GM08714 (cell line): ENCODE measurements around the gene ELMO1.

Experiments used
- H3K4me3 ChIP-seq: fragments of 200-500 bp; sonication (Bioruptor generic); 2 replicates; pipeline ENCODE4 v1.5.1; 2014; ENCODE audit warnings: mild to moderate bottlenecking, low read length, inconsistent platforms
- ZNF274 ChIP-seq: IDR thresholded peaks from 2 replicates; pipeline ENCODE4 v1.6.1; 2012; ENCODE audit warnings: mild to moderate bottlenecking, low read depth, low read length

ELMO1 gene

DNA sequence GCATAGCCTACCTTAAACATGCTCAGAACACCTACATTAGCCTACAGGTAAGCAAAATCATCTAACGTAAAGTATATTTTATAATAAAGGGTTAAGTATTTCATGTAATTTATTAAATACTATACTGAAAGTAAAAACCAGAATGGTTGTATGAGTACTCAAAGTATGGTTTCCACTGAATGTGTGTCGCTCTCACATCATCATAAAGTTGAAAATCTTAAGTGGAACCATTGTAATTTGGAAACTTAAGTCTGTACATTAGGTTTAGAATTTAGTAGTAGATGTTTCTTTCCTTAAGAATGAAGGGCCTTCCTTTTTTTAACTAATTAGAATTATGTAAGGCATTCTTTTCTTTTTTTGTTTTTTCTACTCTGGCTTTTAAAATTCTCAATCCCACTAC is 484.4 kb downstream of the ELMO1 start:
- no peak overlapping the region for H3K4me3 ChIP-seq
- no peak for TF ChIP-seq ZNF274

DNA sequence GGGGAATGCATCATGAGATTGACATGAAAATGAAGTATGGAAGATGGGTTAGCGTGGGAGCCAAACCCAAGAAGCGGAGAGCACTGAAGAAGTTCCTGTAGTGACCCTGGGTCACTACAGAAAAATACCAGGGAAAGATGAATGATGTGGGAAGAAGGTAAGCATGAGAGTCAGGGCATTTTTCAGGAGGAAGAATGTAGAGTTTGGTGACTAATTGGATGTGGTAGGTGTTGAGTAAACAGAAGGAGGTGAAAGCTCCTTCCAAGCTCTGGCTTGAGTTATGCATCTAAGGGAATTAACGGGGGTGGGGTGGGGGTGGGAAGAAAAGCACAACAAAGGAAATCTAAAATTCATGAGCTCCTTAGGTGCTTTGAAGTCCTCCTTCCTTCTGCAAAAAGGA is 486.3 kb downstream of the ELMO1 start:
- H3K4me3 ChIP-seq, result no peak overlapping the region
- TF ChIP-seq ZNF274, result no peak

DNA sequence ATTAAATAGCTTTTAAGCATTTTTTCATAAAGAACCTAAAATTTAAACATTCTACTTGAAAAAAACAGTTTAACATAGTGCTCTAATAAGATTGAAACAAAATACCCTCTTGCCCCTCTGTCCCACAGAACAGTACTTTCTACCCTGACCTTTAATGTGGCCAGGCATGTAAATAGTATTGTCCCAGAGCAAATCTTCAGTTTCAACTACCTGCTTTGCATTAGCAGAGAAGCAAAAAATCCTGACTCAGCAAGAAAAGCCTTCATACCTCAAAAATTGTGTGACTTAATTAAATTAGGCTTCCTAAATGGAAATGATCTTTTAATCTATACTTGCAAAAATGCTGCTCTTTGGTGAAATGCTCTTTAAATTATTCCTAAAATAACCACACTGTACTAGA is 487.0 kb downstream of the ELMO1 start:
- TF ChIP-seq ZNF274, result no peak
- no peak overlapping the region for H3K4me3 ChIP-seq

DNA sequence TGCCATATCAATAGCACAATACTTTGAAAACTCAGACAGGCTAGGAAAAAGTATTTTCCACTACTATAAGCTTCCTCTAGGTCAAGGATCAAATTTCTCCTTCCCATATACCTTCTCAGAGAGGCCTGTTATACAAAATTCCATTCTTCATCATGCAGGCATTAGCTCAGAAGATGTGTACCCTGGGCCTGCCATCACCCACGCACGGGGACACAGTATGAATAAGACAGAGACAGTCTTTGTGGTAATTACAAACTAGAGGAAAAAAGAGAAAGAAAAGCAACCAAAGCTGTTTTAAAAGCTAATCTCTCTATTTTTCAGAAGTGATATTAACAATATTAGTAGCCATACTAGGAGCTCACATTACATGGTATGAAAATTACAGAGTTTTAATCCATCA is 487.6 kb downstream of the ELMO1 start:
- TF ChIP-seq ZNF274, result no peak
- no peak overlapping the region for H3K4me3 ChIP-seq

DNA sequence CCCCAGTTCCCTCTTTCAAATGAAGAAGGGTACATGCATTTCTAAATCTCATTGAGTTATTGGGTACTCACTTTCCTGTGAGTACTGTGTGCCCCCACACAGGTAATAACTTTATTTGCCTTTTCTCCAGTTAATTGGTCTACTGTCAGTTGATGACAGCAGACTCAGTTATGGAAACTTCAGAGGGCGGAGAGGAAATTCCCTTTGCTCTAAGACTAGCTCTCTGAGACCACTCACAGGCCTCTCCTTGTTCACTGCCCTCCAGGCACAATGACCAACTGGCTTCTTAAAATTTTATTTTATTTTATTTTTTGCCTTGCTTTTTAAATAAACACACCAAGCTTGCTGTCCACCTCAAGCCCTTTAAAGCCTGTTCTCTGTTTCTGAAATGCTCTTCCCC is 488.6 kb downstream of the ELMO1 start:
- no peak for TF ChIP-seq ZNF274
- H3K4me3 ChIP-seq, result no peak overlapping the region

- no peak for TF ChIP-seq ZNF274
- no peak overlapping the region for H3K4me3 ChIP-seq
These were observed 490.4 kb downstream of the ELMO1 start for GRCh38 chr7:36958111-36958733.

GRCh38 chr7:36957620-36958019 is 491.0 kb downstream of the ELMO1 start:
- TF ChIP-seq ZNF274, result no peak
- H3K4me3 ChIP-seq, result no peak overlapping the region

DNA sequence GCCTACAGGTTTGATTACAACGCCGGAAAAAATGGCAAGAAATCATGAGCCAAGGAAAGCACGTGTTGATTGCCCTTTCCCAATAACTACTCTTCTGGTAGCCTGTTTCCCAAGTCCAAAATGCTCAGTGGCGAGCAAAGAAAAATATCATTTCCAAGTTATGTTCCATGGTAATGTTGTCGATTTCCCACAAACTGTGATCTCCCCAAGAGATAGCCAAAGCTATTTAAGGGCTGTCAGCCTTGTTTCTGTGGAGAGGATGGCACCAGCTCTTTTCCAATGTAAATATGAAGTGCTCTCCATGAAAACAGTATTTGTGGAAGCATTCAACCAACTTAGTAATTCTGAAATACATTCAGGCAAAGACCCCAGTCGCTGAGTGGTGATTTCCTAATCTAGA is 491.9 kb downstream of the ELMO1 start:
- no peak overlapping the region for H3K4me3 ChIP-seq
- TF ChIP-seq ZNF274, result no peak

GRCh38 chr7:36955456-36956129 is 493.1 kb downstream of the ELMO1 start:
- TF ChIP-seq ZNF274, result no peak

GRCh38 chr7:36951257-36951697 is 497.4 kb downstream of the ELMO1 start:
- no peak for TF ChIP-seq ZNF274
- H3K4me3 ChIP-seq, result no peak overlapping the region

More at GRCh38 chr7:36955456-36956129, 493.1 kb downstream of the ELMO1 start:
- H3K4me3 ChIP-seq, result no peak overlapping the region

DNA sequence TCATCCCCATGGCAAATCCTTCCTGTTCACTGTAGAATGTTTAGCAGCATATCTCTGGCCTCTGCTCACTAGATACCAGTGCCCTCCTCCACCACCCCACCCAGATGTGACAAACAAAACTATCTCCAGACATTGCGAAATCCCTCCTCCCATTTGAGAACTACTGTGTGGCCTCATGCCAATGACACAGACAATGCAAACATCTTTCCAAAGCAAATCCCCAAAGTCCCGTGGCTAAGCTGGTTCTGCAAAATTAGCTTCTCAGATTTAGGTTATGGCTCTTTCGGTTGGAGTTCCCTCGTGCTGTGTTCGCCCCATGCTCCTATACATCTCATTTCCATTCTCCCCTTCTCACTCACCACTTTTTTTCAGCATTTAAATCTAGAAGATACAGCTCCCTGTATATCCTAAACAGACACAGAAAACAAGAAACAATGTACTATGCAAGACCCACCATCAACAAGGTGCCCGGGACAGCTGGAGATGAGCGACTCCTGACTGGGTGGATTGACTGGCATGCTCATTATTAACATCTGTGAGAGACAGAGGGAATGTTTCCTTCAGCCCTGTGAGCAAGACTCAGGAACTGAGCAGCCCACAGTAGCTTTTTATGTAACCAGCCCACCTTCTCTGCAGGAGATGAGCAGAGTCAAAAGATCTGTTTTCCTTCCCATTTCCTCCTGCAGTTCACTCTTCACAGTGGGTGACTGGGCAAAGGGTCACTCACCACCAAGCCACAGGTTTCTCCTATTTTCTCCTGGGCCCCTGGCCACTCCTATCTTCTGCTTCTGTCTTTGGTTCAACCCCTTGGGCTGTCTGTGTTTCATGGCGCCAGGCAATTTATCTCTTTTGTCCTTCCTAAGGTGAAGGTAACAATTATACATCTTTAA is 498.7 kb downstream of the ELMO1 start:
- H3K4me3 ChIP-seq, result no peak overlapping the region
- TF ChIP-seq ZNF274, result no peak

DNA sequence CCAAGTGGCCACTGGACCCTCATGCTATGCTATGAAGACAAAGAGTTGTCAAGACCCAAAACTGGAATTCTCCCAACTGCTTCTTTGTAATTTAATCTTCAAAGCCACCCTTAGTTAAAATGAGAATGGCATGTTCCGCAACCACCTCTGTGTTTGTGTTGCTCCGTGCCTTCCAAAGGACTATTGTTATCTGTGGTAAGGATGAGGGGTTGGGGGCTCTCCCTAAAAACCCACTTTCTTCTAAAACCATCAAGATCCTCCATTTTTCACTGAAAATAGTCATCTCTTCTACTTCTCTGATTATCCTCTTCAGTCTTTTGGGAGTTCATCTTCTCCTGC is 502.3 kb downstream of the ELMO1 start:
- TF ChIP-seq ZNF274, result no peak
- H3K4me3 ChIP-seq, result no peak overlapping the region

DNA sequence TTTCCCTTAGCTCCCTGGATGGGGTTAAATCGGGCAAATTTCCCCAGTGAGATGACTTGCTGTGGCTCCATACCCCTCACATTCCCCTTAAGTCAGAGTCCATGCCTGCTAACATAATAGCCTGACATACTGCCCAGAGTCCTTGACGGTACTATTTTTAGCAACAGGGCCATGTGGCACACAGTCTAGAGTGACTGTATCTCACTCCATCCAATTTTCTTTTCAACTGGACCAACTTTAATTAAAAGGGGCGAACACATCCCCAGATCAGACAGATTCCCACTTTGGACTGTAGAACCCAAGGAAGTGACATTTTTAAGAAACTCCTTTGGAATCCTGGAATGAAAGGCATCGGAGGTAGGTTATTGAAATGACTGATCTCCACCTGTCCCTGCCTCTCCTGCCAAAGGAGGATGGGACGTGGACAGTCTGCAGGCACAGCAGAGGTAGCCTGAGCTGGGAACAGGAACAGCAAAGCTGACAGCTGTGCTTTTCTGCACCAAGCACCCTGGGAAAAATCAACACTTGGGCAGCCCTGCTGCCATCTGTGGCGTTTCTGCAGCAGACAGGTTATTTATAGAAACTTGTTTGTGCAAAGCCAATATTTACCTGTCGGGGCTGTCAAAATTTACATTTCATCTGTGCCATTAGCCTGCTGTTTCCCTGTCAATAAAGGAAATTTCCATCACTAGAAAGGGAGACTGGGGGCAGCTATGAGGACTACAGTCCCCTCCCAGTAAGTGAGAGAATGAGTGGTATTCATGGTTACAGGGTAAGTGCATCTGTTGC is 502.9 kb downstream of the ELMO1 start:
- H3K4me3 ChIP-seq, result no peak overlapping the region
- TF ChIP-seq ZNF274, result no peak

DNA sequence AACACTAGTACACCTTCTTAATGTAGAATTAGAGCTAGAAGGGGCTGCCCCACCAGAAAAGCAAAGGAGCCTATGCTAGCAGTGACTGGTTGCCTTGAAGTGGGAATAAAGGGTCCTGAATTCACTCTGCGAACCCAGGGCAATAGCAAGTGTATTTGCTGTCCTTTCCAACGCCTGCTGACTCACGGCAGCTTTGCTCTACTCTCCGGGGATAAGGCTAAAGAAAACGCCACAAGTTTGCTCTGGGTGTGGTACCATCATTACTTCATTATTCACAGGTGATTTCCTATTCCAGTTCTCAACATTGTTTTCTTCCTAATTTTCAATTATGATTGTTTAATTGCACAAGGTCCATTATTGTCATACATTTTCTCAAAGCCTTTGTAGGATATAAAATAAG is 503.8 kb downstream of the ELMO1 start:
- no peak overlapping the region for H3K4me3 ChIP-seq
- no peak for TF ChIP-seq ZNF274
